SK-N-SH (cell line): ENCODE measurements around the gene NEK6. TPM values are rescaled to one million over a fixed set of nuclear protein-coding genes. Genes with fewer than 3 reads are reported as not detected.

Experiments
- CTCF ChIA-PET: fragments of 300-600, 350-600 bp; formaldehyde crosslinking; extraction: SDS; loops from one replicate; lab custom pipeline; 2021; lab: Yijun Ruan, JAX
- POLR2A ChIA-PET: fragments of 350-600 bp; sonication (Branson Sonifier 250); formaldehyde crosslinking; extraction: SDS; loops from one replicate; lab custom pipeline; 2020; ENCODE audit warnings: antibody characterized with exemption, inconsistent platforms; lab: Yijun Ruan, JAX
- DNase-seq: peaks from one replicate; pipeline ENCODE4 v3.0.0; 2012
- H2AFZ ChIP-seq: fragments of 200-600 bp; sonication (generic); 2 replicates; pipeline ENCODE4 v1.8.1; 2016; ENCODE audit warnings: antibody characterized with exemption, mild to moderate bottlenecking, low read depth
- H3F3A ChIP-seq: fragments of 200-600 bp; sonication (generic); replicated peaks from 2 replicates; pipeline ENCODE3; 2016; ENCODE audit warnings: antibody characterized with exemption, mild to moderate bottlenecking; ENCODE audit not compliant: insufficient read depth
- H3K27ac ChIP-seq, 2 experiments: fragments of 200-500 bp in 1 of 2; fragments of 200-600 bp in 1 of 2; sonication (Bioruptor generic) in 1 of 2; sonication (generic), shearing (Covaris generic) in 1 of 2; 2 replicates each; pipeline versions ENCODE4 v1.5.1 to v1.6.1; 2014 to 2016; ENCODE audit warnings: low read depth in 2 of 2, inconsistent platforms in 1 of 2, low read length in 1 of 2, mild to moderate bottlenecking in 1 of 2, mixed read lengths in 1 of 2
- H3K27me3 ChIP-seq: fragments of 200-600 bp; sonication (generic), shearing (Covaris generic); 2 replicates; pipeline ENCODE4 v1.6.1; 2016; ENCODE audit warnings: mixed run types; ENCODE audit not compliant: insufficient read depth
- H3K36me3 ChIP-seq, 2 experiments: fragments of 200-500 bp in 1 of 2; fragments of 200-600 bp in 1 of 2; sonication (Bioruptor generic) in 1 of 2; sonication (generic) in 1 of 2; replicated peaks in 1 of 2; 2 replicates each; pipeline versions ENCODE3 to v1.5.1; 2014 to 2016; ENCODE audit warnings: low read length in 1 of 2, mild to moderate bottlenecking in 1 of 2; ENCODE audit not compliant: insufficient read depth in 2 of 2, control insufficient read depth in 1 of 2
- H3K4me1 ChIP-seq, 2 experiments: fragments of 200-500 bp in 1 of 2; fragments of 200-600 bp in 1 of 2; sonication (Bioruptor generic) in 1 of 2; sonication (generic), shearing (Covaris generic) in 1 of 2; 2 replicates each; pipeline versions ENCODE4 v1.5.1 to v1.6.1; 2014 to 2016; ENCODE audit warnings: low read depth in 1 of 2, low read length in 1 of 2, mixed run types in 1 of 2; ENCODE audit not compliant: insufficient read depth in 2 of 2, control insufficient read depth in 1 of 2
- H3K4me2 ChIP-seq: fragments of 200-600 bp; sonication (generic), shearing (Covaris generic); 2 replicates; pipeline ENCODE4 v1.6.1; 2017; ENCODE audit warnings: mixed run types
- H3K4me3 ChIP-seq, 2 experiments: fragments of 200-500 bp in 1 of 2; fragments of 200-600 bp in 1 of 2; sonication (Bioruptor generic) in 1 of 2; sonication (generic), shearing (Covaris generic) in 1 of 2; 2 replicates each; pipeline versions ENCODE4 v1.5.1 to v1.8.1; 2014 to 2016; ENCODE audit warnings: low read depth in 2 of 2, inconsistent platforms in 1 of 2, low read length in 1 of 2, mild to moderate bottlenecking in 1 of 2, mixed read lengths in 1 of 2, moderate library complexity in 1 of 2
- H3K79me2 ChIP-seq: fragments of 200-600 bp; sonication (generic); 2 replicates; pipeline ENCODE4 v1.8.1; 2017; ENCODE audit warnings: mild to moderate bottlenecking; ENCODE audit not compliant: insufficient read depth
- H3K9ac ChIP-seq: fragments of 200-600 bp; sonication (generic); 2 replicates; pipeline ENCODE4 v1.6.1; 2017; ENCODE audit warnings: mixed run types
- H3K9me2 ChIP-seq: fragments of 200-600 bp; sonication (generic); 2 replicates; pipeline ENCODE4 v1.6.1; 2017; ENCODE audit warnings: mixed run types
- H3K9me3 ChIP-seq: fragments of 200-600 bp; sonication (generic); 2 replicates; pipeline ENCODE4 v1.6.1; 2017; ENCODE audit warnings: mixed run types, mild to moderate bottlenecking, moderate library complexity
- H4K20me1 ChIP-seq: fragments of 200-600 bp; sonication (generic); 2 replicates; pipeline ENCODE4 v1.6.1; 2017; ENCODE audit warnings: mild to moderate bottlenecking, mixed run types; ENCODE audit not compliant: insufficient read depth
- CHD2 ChIP-seq: fragments of 150-350 bp; IDR thresholded peaks from 2 replicates; pipeline ENCODE4 v1.6.1; 2018; ENCODE audit warnings: low read length; ENCODE audit not compliant: partially characterized antibody
- EP300 ChIP-seq, 2 experiments: IDR thresholded peaks; 2 replicates each; pipeline versions ENCODE4 v1.4.0 to v1.6.1; 2012; ENCODE audit warnings: borderline replicate concordance in 1 of 2, low read depth in 1 of 2, low read length in 1 of 2
- EZH2phosphoT487 ChIP-seq: fragments of 200-600 bp; sonication (generic); IDR thresholded peaks from 2 replicates; pipeline ENCODE4 v1.6.1; 2017; ENCODE audit warnings: low read depth, mixed run types, mild to moderate bottlenecking, antibody characterized with exemption, moderate library complexity, borderline replicate concordance
- FOXJ3 ChIP-seq: sonication (generic); formaldehyde crosslinking; IDR thresholded peaks from 2 replicates; pipeline ENCODE4 v1.5.1; 2020; ENCODE audit warnings: mild to moderate bottlenecking, missing genetic modification reagents
- IRF3 ChIP-seq: fragments of 150-350 bp; IDR thresholded peaks from 2 replicates; pipeline ENCODE4 v1.6.1; 2016; ENCODE audit warnings: mild to moderate bottlenecking, low read depth, low read length
- MEF2A ChIP-seq: IDR thresholded peaks from 2 replicates; pipeline ENCODE4 v1.4.0; 2012; ENCODE audit warnings: low read depth, borderline replicate concordance
- NFIC ChIP-seq: IDR thresholded peaks from 2 replicates; pipeline ENCODE4 v1.4.0; 2012; ENCODE audit warnings: borderline replicate concordance
- POLR2AphosphoS5 ChIP-seq: IDR thresholded peaks from 2 replicates; pipeline ENCODE4 v1.6.1; 2012; ENCODE audit warnings: low read depth, low read length
- RCOR1 ChIP-seq: fragments of 150-350 bp; IDR thresholded peaks from 2 replicates; pipeline ENCODE4 v1.6.1; 2017; ENCODE audit warnings: antibody characterized with exemption, low read length
- REST ChIP-seq: IDR thresholded peaks from 2 replicates; pipeline ENCODE4 v1.6.1; 2012; ENCODE audit warnings: mild to moderate bottlenecking, low read depth, low read length, moderate library complexity
- RFX5 ChIP-seq: IDR thresholded peaks from 2 replicates; pipeline ENCODE4 v1.6.1; 2012; ENCODE audit warnings: mild to moderate bottlenecking, improper control_type of control experiment, low read length
- SIN3A ChIP-seq: IDR thresholded peaks from 2 replicates; pipeline ENCODE4 v1.6.1; 2012; ENCODE audit warnings: low read depth, mild to moderate bottlenecking, low read length, moderate library complexity, borderline replicate concordance
- SMC3 ChIP-seq: IDR thresholded peaks from 2 replicates; pipeline ENCODE4 v1.6.1; 2012; ENCODE audit warnings: low read depth, low read length, improper control_type of control experiment
- USF2 ChIP-seq: fragments of 150-350 bp; IDR thresholded peaks from 2 replicates; pipeline ENCODE4 v1.6.1; 2017; ENCODE audit warnings: antibody characterized with exemption, low read length, low read depth, borderline replicate concordance
- YY1 ChIP-seq: IDR thresholded peaks from 2 replicates; pipeline ENCODE4 v1.4.0; 2012; ENCODE audit warnings: low read depth, mild to moderate bottlenecking
- WGBS: methylation state at CpG from one replicate; pipeline ENCODE4 v1.1.6; 2017; ENCODE audit warnings: low lambda C conversion rate; 5-methylcytosine and 5-hydroxymethylcytosine counted together
- polyA plus RNA-seq, 3 experiments: library from polyadenylated mRNA; depleted of rRNA; stranded (reverse); fragments of >200 nt; gene quantifications; 2 replicates each; pipeline ENCODE4 v1.2.3, GENCODE V29; 2012
- TF ChIP-seq, protein P1 (sequence below): IDR thresholded peaks from 2 replicates; pipeline ENCODE4; 2012

NEK6 gene
- polyA plus RNA-seq, 1 of the 3 experiments (the other 2 are of a cell fraction) = 89.8 TPM

- Histone ChIP-seq H3K9ac (no peak overlapping the region), H4K20me1 (peaks cover 52% of the 10 kb centered on the region), H3K36me3 (peaks cover 24 to 80% of the 10 kb centered on the region in 2 experiments), H3K79me2 (peaks cover 20% of the 10 kb centered on the region; the same call in 1 of the 2 replicates), H3F3A (peaks cover 44% of the 10 kb centered on the region), H3K9me2 (no peaks in the 10 kb centered on the region), H3K4me2 (no peak overlapping the region), H3K4me1 (peaks cover 0 to 4% of the 10 kb centered on the region in 2 experiments; a peak in 1 of 4 replicates), H3K4me3 (no peak overlapping the region), H3K27me3 (no peaks in the 10 kb centered on the region), H2AFZ (no peak overlapping the region), H3K27ac (no peak overlapping the region), H3K9me3 (no peaks in the 10 kb centered on the region)
- no peak for DNase-seq
- ChIA-PET POLR2A (no interaction called here), CTCF (interaction anchor here (1.1 kb wide), 1 partner anchor 24 kb away, joined by 3 read pairs; no protein-coding TSS in a partner anchor)
- WGBS = 93% methylated on average over 8 of the region's 8 CpGs
- TF ChIP-seq YY1 (no peak), SMC3 (no peak), RCOR1 (no peak), EZH2phosphoT487 (no peak), POLR2AphosphoS5 (no peak), NFIC (no peak), CHD2 (no peak), SIN3A (no peak), FOXJ3 (CRISPR knock-in tag) (no peak), MEF2A (no peak), RFX5 (no peak), REST (no peak), IRF3 (no peak), EP300 (IDR thresholded peaks at IDR 0.05; ENCODE audit: borderline replicate concordance in 1 of 2, low read depth in 1 of 2, low read length in 1 of 2) (no peak), USF2 (no peak)
- TF ChIP-seq, protein P1, sequence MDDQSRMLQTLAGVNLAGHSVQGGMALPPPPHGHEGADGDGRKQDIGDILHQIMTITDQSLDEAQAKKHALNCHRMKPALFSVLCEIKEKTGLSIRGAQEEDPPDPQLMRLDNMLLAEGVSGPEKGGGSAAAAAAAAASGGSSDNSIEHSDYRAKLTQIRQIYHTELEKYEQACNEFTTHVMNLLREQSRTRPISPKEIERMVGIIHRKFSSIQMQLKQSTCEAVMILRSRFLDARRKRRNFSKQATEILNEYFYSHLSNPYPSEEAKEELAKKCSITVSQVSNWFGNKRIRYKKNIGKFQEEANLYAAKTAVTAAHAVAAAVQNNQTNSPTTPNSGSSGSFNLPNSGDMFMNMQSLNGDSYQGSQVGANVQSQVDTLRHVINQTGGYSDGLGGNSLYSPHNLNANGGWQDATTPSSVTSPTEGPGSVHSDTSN = no peak
Observed at GRCh38 chr9:124352616-124353015, 94.9 kb downstream of the NEK6 start.
